Mesodermal cell (in vitro differentiated cells): ENCODE data around the gene B4GALNT2.
A peak's percentile ranks its signal among the peaks of the same experiment; 100 is the strongest.
"Not testable (repeated sequence)": the region's sequence is repeated elsewhere in the genome, so short reads cannot be mapped to it uniquely, and the experiment has no call there.

ENCODE experiments used
- H3K27ac ChIP-seq: 2 replicates; pipeline ENCODE4 v1.7.0; 2013; ENCODE audit warnings: mild to moderate bottlenecking, low read depth, low read length, moderate library complexity; ENCODE audit not compliant: severe bottlenecking
- H3K36me3 ChIP-seq: 2 replicates; pipeline ENCODE4 v1.7.1; 2013; ENCODE audit warnings: mild to moderate bottlenecking, low read length, moderate library complexity; ENCODE audit not compliant: control insufficient read depth, insufficient read depth
- H3K4me1 ChIP-seq: one replicate; pipeline ENCODE4 v1.7.1; 2013; ENCODE audit warnings: mild to moderate bottlenecking, low read length; ENCODE audit not compliant: insufficient read depth, control insufficient read depth, poor library complexity, severe bottlenecking
- H3K4me3 ChIP-seq: 2 replicates; pipeline ENCODE4 v1.7.0; 2013; ENCODE audit warnings: low read length, control low read depth, mild to moderate bottlenecking; ENCODE audit not compliant: insufficient read depth, poor library complexity, severe bottlenecking; ENCODE audit errors: extremely low read depth
- H3K9me3 ChIP-seq: 2 replicates; pipeline ENCODE4 v1.7.1; 2013; ENCODE audit warnings: mild to moderate bottlenecking, low read length, moderate library complexity; ENCODE audit not compliant: control insufficient read depth
- WGBS, 2 experiments: methylation state at CpG; one replicate each; pipeline ENCODE4 v1.1.5; 2013; ENCODE audit warnings: missing lambda C conversion rate in 2 of 2; ENCODE audit not compliant: insufficient coverage in 2 of 2; 5-methylcytosine and 5-hydroxymethylcytosine counted together

B4GALNT2 gene

GRCh38 chr17:49146620-49147306 is 14.2 kb downstream of the B4GALNT2 start:
- peak overlapping the region; percentile 87 for H3K27ac ChIP-seq
- H3K36me3 ChIP-seq = no peaks in the 10 kb centered on the region
- WGBS, 2 experiments = 72 to 81% methylated on average over 3 of the region's 3 CpGs
- H3K9me3 ChIP-seq = peaks cover 7% of the 10 kb centered on the region
- H3K4me3 ChIP-seq = no peak overlapping the region
- H3K4me1 ChIP-seq = peaks cover 16% of the 10 kb centered on the region

- Histone ChIP-seq H3K27ac (no peak overlapping the region), H3K4me3 (no peak overlapping the region), H3K9me3 (peaks cover 7% of the 10 kb centered on the region), H3K4me1 (peaks cover 16% of the 10 kb centered on the region), H3K36me3 (no peaks in the 10 kb centered on the region)
- 96% methylated on average over 5 to 6 of the region's 6 CpGs for WGBS, 2 experiments
Measured at GRCh38 chr17:49148171-49148570, 15.6 kb downstream of the B4GALNT2 start.

GRCh38 chr17:49151996-49152395 is 19.4 kb downstream of the B4GALNT2 start:
- no peak overlapping the region for H3K4me3 ChIP-seq
- peaks cover 11% of the 10 kb centered on the region for H3K4me1 ChIP-seq
- no peaks in the 10 kb centered on the region for H3K36me3 ChIP-seq
- WGBS, 2 experiments = 96 to 100% methylated on average over 1 to 2 of the region's 4 CpGs
- H3K9me3 ChIP-seq = peaks cover 3% of the 10 kb centered on the region
- no peak overlapping the region for H3K27ac ChIP-seq

- no peak overlapping the region for H3K27ac ChIP-seq
- 92 to 93% methylated on average over 11 of the region's 11 CpGs for WGBS, 2 experiments
- peaks cover 16% of the 10 kb centered on the region for H3K4me1 ChIP-seq
- H3K9me3 ChIP-seq = no peaks in the 10 kb centered on the region
- H3K4me3 ChIP-seq = no peak overlapping the region
- H3K36me3 ChIP-seq = no peaks in the 10 kb centered on the region
Measured at GRCh38 chr17:49156256-49156655, 23.7 kb downstream of the B4GALNT2 start.

- WGBS, 2 experiments = 71 to 75% methylated on average over 5 to 8 of the region's 8 CpGs
- Histone ChIP-seq H3K27ac (no peak overlapping the region), H3K4me1 (peaks cover 16% of the 10 kb centered on the region), H3K9me3 (no peaks in the 10 kb centered on the region), H3K36me3 (no peaks in the 10 kb centered on the region), H3K4me3 (no peak overlapping the region)
Measured at GRCh38 chr17:49157784-49158183, 25.2 kb downstream of the B4GALNT2 start.

GRCh38 chr17:49162866-49163265 is 30.3 kb downstream of the B4GALNT2 start:
- Histone ChIP-seq H3K4me3 (no peak overlapping the region), H3K9me3 (no peaks in the 10 kb centered on the region), H3K4me1 (peaks cover 16% of the 10 kb centered on the region), H3K27ac (no peak overlapping the region), H3K36me3 (no peaks in the 10 kb centered on the region)
- 89 to 92% methylated on average over 4 of the region's 4 CpGs for WGBS, 2 experiments

GRCh38 chr17:49165143-49165542 is 32.6 kb downstream of the B4GALNT2 start:
- no peak overlapping the region for H3K4me3 ChIP-seq
- 88 to 90% methylated on average over 2 of the region's 2 CpGs for WGBS, 2 experiments
- H3K4me1 ChIP-seq = peaks cover 3% of the 10 kb centered on the region

GRCh38 chr17:49168706-49169105 is 36.1 kb downstream of the B4GALNT2 start:
- 74 to 76% methylated on average over 5 to 7 of the region's 9 CpGs for WGBS, 2 experiments

More at GRCh38 chr17:49165143-49165542, 32.6 kb downstream of the B4GALNT2 start:
- H3K9me3 ChIP-seq = no peaks in the 10 kb centered on the region
- H3K36me3 ChIP-seq = no peaks in the 10 kb centered on the region
- H3K27ac ChIP-seq = no peak overlapping the region

GRCh38 chr17:49170216-49170615 is 37.6 kb downstream of the B4GALNT2 start:
- Histone ChIP-seq H3K27ac (no peak overlapping the region), H3K9me3 (peaks cover under 1% of the 10 kb centered on the region), H3K4me3 (no peak overlapping the region), H3K36me3 (no peaks in the 10 kb centered on the region), H3K4me1 (no peaks in the 10 kb centered on the region)
- WGBS, 2 experiments = 80 to 93% methylated on average over 2 of the region's 2 CpGs

More at GRCh38 chr17:49168706-49169105, 36.1 kb downstream of the B4GALNT2 start:
- no peaks in the 10 kb centered on the region for H3K9me3 ChIP-seq
- H3K27ac ChIP-seq = no peak overlapping the region
- no peaks in the 10 kb centered on the region for H3K36me3 ChIP-seq
- no peaks in the 10 kb centered on the region for H3K4me1 ChIP-seq
- no peak overlapping the region for H3K4me3 ChIP-seq

GRCh38 chr17:49170711-49171110 is 38.1 kb downstream of the B4GALNT2 start:
- not testable (repeated sequence) for H3K27ac ChIP-seq, H3K36me3 ChIP-seq, H3K9me3 ChIP-seq, H3K4me1 ChIP-seq, H3K4me3 ChIP-seq
- 100% methylated on average over 1 of the region's 3 CpGs; no CpG with 5 or more reads in 1 of the 2 experiments for WGBS, 2 experiments

- 83 to 87% methylated on average over 4 to 9 of the region's 11 CpGs for WGBS, 2 experiments
- H3K9me3 ChIP-seq = peaks cover 23% of the 10 kb centered on the region
- H3K4me1 ChIP-seq, H3K4me3 ChIP-seq, H3K36me3 ChIP-seq, H3K27ac ChIP-seq: not testable (repeated sequence)
Measured at GRCh38 chr17:49175978-49176377, 43.4 kb downstream of the B4GALNT2 start.
